KOPT-K1 (cell line): ENCODE measurements around the gene VGLL1.

Experiments
- H3K27ac ChIP-seq: fragments of 200-600 bp; sonication (generic); 2 replicates; pipeline ENCODE4 v1.5.1; 2016; ENCODE audit warnings: antibody characterized with exemption, mild to moderate bottlenecking, low read depth, low read length; ENCODE audit not compliant: poor library complexity, severe bottlenecking
- H3K36me3 ChIP-seq: fragments of 200-600 bp; sonication (generic); 2 replicates; pipeline ENCODE4 v1.5.1; 2017; ENCODE audit warnings: antibody characterized with exemption, mild to moderate bottlenecking, low read length, moderate library complexity; ENCODE audit not compliant: insufficient read depth
- H3K9me3 ChIP-seq: fragments of 200-600 bp; sonication (generic); 2 replicates; pipeline ENCODE4 v1.5.1; 2017; ENCODE audit warnings: antibody characterized with exemption, low read length, mild to moderate bottlenecking; ENCODE audit not compliant: insufficient read depth, poor library complexity, severe bottlenecking

The VGLL1 gene

DNA sequence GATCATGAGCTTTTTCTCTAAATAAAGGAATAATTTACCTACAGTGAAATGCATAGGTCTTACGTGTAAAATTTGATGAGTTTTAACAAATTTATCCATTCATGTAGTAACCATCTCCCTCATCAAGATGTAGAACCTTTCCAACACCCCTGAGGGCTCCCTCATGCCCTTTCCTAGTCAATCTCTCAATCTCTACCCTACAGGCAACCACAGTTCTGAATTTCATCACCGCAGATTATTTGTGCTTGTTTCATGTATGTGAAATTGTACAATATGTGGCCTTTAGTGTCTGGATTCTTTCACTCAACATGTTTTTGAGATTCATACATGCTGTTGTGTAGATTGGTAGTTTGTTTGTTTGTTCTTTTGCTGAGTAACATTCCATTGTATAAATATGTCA, 2.1 kb downstream of the VGLL1 start:
- H3K9me3 ChIP-seq = no peaks in the 10 kb centered on the region

DNA sequence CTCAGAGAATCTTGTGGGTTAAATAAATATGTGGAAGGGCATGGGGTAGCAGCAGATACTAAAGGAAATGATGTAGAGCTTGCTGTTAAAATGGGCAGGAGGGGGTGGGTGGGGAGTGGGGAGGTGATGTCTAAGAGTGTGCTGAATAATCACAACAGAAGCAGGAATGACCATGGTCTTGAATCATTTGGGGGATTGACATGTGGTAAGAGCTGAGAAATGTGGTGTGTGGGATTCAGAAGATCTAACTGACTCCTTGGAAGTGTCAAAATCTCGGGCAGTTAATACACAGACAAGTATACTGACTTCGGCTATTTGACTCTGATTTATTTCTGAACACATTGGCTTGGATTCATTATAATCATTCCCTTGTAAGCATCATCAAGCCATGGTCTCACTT, 6.8 kb downstream of the VGLL1 start:
- H3K36me3 ChIP-seq = no peaks in the 10 kb centered on the region

More for the DNA sequence above, 2.1 kb downstream of the VGLL1 start:
- no peak overlapping the region for H3K27ac ChIP-seq
- no peaks in the 10 kb centered on the region for H3K36me3 ChIP-seq

DNA sequence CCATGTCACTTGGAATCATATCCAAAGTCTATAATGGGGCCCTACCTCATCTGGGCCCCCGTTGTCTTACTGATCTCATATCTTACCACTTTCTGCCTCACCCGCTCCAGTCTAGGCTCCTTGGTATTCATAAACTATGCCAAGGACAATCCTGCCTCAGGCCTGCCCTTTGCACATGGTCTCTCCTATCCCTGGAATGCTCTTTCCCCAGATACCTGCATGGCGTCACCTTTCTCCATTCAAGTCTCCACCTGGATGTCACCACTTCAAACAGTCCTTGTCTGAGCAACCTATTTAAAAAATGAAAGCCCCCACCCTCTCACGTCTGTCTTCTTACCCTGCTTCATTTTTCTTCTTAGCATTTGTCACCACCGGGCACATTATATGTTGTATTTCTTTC, 8.2 kb downstream of the VGLL1 start:
- H3K27ac ChIP-seq = no peak overlapping the region
- no peaks in the 10 kb centered on the region for H3K9me3 ChIP-seq
- H3K36me3 ChIP-seq = no peaks in the 10 kb centered on the region

More for the DNA sequence above, 6.8 kb downstream of the VGLL1 start:
- Histone ChIP-seq H3K27ac (no peak overlapping the region), H3K9me3 (no peaks in the 10 kb centered on the region)

- Histone ChIP-seq H3K36me3 (no peaks in the 10 kb centered on the region), H3K9me3 (no peaks in the 10 kb centered on the region)
Measured at GRCh38 chrX:136541294-136541693, 9.3 kb downstream of the VGLL1 start.

DNA sequence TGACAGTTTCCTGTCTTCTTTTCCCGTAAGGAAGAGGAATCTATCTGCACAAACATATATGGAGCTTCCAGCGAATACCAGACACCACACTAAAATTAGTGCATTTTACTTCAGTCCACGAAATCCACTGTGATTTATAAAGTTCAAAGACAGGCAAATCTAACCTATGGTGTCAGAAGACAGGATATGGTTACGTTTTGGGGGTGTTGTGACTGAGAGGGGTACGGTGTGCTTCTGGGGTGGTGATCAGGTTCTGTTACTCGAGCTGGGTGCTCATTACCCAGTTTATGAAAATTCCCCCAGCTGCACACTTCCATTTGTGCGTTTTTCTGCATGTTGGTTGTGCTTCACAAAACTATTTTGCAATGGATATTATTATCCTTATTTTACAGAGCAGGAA, 10.3 kb downstream of the VGLL1 start:
- no peak overlapping the region for H3K27ac ChIP-seq
- no peaks in the 10 kb centered on the region for H3K9me3 ChIP-seq
- no peaks in the 10 kb centered on the region for H3K36me3 ChIP-seq

More at GRCh38 chrX:136541294-136541693, 9.3 kb downstream of the VGLL1 start:
- H3K27ac ChIP-seq = no peak overlapping the region

- Histone ChIP-seq H3K9me3 (no peaks in the 10 kb centered on the region), H3K36me3 (no peaks in the 10 kb centered on the region), H3K27ac (peak overlapping the region; percentile 43)
Measured at GRCh38 chrX:136546371-136546781, 14.4 kb downstream of the VGLL1 start.

DNA sequence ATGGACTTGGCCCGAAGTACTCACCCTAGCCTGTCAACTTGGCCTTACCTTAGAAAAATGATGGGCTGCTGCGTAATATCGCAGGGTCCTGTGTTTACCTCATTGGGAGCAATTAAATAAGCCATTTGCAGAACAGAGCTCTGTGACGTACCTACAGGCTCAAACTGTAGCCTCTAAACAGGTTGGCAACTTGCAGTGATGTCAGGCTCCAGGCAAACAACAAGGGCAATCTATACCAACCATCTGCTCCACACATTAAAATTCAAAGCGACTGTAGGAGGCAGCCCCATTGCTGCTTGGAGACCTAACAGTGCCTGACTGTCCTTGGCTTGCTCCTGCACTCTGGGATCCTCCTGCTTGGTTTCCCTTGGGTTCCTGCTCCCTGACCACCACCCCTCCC, 17.2 kb downstream of the VGLL1 start:
- Histone ChIP-seq H3K36me3 (no peaks in the 10 kb centered on the region), H3K9me3 (no peaks in the 10 kb centered on the region), H3K27ac (no peak overlapping the region)

DNA sequence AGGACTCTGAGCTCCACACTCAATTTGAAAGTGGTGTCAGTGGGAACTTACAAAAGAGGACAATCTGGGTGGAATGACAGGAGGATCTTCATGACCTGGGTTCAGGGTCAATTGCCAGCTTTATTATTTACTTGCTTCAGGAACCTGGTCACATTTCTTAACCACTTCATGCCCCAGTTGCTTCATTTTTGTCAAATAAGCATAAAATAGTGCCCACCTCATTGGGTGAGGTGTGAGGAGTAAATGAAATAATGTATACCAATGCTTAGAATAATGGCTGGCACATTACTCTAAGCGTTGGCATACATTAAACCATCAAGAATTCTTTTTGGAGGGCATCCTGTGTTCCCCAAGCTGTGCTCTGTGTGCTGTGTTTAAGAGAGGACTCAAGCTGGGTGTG, 19.4 kb downstream of the VGLL1 start:
- Histone ChIP-seq H3K36me3 (no peaks in the 10 kb centered on the region), H3K9me3 (no peaks in the 10 kb centered on the region), H3K27ac (no peak overlapping the region)

DNA sequence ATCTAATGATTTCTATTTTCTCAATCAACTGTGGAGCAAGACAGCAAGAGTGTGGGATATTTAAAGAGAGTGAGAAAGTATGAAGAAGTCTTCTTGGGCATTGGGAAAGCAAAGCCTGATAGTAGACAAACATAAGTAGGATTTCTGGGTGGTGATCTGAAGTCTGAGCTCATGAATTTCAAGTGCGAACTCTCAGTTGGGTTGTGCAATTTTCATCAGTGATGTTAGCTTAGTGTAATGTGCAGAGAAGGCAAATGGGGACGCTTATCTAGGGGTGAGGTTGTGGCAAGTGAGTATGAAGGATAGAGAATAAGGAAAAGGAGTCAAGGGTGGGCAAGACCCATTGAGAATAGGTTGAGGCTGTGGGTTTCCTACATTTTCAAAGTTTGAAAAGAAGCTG, 23.7 kb downstream of the VGLL1 start:
- Histone ChIP-seq H3K36me3 (no peaks in the 10 kb centered on the region), H3K27ac (no peak overlapping the region), H3K9me3 (no peaks in the 10 kb centered on the region)

DNA sequence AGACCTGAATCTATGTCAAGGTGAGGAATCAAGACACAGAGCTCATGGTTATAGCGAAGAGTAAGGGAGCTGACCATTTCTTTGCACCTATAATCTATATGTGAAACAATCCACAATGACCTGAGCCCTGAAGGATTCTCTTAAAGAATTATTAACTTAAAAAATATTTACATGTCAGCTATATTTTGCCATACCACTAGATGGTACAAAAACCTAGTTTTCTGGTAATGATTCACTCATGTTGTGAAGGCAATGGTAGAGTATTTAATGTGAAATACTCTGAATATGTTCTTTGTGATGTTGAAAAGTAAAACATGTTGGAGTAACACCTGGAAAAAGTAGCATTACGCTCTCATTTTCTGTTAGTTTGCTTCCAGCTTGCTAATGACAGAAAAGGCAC, 40.0 kb downstream of the VGLL1 start:
- H3K9me3 ChIP-seq = no peaks in the 10 kb centered on the region
- H3K27ac ChIP-seq = peak overlapping the region; percentile 43
- H3K36me3 ChIP-seq = no peaks in the 10 kb centered on the region

DNA sequence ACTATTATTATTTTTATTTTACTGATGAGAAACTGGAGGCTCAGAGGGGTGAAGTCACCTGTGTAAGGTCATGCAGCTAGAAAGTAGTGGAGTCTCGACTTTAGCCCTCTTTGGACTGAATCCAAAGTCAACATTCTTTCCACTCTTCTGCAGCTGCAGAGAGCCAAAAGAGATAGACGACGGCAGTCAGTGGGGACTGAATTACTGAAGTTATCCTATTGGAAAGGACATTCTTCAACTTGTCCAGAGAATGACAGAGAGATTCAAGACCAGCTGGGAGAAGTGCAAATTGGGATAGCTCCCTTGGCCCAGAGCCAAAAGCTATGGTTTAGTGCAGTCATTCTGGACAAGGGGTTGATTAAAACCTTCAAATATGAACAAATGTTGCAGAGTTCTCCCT, 42.5 kb downstream of the VGLL1 start:
- no peaks in the 10 kb centered on the region for H3K9me3 ChIP-seq
- H3K36me3 ChIP-seq = no peaks in the 10 kb centered on the region
- H3K27ac ChIP-seq = no peak overlapping the region

DNA sequence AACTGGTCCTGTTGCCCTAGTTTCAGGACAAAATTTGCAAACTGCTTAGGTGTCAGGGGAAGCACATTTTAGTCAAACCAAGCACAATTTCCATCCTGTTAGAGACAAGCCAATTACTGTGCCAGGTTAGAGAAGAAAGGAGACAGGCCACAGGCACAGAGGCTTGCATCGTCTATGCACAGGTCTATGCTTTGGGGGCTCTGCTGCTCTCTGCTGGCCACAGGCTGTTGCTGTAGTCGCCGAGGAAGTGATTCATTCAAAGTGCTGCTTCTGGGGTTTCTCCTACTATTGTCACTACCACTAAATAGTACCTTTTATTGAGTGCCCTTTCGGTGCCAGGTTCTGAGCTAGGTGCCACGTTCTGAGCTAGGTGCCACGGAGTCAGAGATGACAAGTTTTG, 45.5 kb downstream of the VGLL1 start:
- Histone ChIP-seq H3K27ac (no peak overlapping the region), H3K9me3 (no peaks in the 10 kb centered on the region), H3K36me3 (no peaks in the 10 kb centered on the region)

GRCh38 chrX:136580316-136580715, 48.3 kb downstream of the VGLL1 start:
- H3K9me3 ChIP-seq = no peaks in the 10 kb centered on the region
- H3K36me3 ChIP-seq = no peaks in the 10 kb centered on the region
- H3K27ac ChIP-seq = no peak overlapping the region

GRCh38 chrX:136582624-136583023, 50.6 kb downstream of the VGLL1 start:
- Histone ChIP-seq H3K27ac (no peak overlapping the region), H3K9me3 (no peaks in the 10 kb centered on the region), H3K36me3 (no peaks in the 10 kb centered on the region)

GRCh38 chrX:136584545-136584944, 52.5 kb downstream of the VGLL1 start:
- Histone ChIP-seq H3K9me3 (no peaks in the 10 kb centered on the region), H3K36me3 (no peaks in the 10 kb centered on the region), H3K27ac (no peak overlapping the region)

DNA sequence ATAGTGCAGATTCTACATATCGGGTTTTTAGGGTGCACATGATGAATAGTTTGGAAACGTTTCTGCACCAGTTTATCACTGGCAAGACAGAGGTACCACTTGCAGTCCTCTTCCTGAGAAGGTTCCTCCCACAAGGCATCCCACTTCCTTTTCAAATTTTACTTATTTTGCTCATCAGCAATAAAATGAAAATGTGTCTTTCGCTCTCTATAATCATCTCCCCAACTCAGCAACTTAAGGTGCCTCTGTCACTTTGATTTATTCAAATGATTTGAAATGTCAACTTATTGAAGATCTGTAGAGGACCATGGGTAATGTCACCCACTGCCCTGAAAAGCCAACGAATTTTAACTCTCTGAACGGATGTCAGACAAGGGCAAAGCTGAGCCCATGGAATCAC, 53.2 kb downstream of the VGLL1 start:
- Histone ChIP-seq H3K36me3 (no peaks in the 10 kb centered on the region), H3K27ac (peak overlapping the region; percentile 68), H3K9me3 (no peaks in the 10 kb centered on the region)

DNA sequence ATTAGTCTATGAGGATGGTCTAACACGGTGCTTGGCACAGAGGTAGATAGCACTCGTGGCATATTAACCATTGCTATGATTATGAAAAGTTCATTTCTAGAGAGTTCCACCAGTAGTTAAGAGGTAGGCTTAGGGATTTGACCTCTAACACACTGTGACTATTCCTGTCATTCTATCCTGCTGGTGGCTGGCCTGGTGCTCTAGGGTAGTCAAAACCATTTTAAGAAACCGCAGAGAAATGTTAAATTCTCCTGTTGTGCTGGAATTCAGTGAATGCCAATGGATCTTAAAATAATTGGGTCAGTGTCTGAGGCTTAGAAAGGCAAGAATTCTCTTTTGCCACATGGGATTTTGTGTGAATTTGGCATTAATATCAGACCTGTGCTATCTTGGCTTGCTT, 53.9 kb downstream of the VGLL1 start:
- Histone ChIP-seq H3K27ac (peak overlapping the region; percentile 68), H3K36me3 (no peaks in the 10 kb centered on the region), H3K9me3 (no peaks in the 10 kb centered on the region)
